Measurements from ENCODE around the gene PTPRN2. TPM values are rescaled to one million over a fixed set of nuclear protein-coding genes. Genes with fewer than 3 reads are reported as not detected.

Gene PTPRN2
- total RNA-seq, 1 experiment from 2014 or later: 2.1 TPM

DNA sequence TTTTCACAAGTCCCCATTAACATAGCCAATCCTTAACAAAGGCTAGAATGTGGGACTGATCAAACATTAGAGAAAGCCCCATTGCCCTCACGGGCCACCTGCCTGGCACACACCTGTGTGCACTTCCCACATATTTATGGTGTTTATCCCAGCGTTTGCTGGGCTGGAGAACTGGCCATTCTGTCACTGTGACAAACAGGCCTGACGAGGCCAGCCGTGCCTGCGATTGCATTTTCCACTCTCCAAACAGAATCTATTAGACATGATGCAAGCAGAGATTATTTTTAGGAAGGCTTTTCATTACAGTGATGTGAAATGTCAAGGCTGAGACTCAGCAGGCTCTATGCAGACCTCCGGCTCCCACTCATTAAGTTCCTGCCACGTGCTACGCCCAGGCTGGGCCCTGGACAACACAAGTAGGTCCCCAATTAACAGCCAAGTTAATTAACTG lies 20.4 kb downstream of the PTPRN2 start:
- H4K20me1 ChIP-seq (ENCODE audit: insufficient read depth): no peaks in the 10 kb centered on the region
- no peaks in the 10 kb centered on the region for H3K36me3 ChIP-seq (ENCODE audit: control insufficient read depth in 1 of 2, insufficient read depth in 2 of 2, low read length in 2 of 2)
- ATAC-seq (no peak), DNase-seq (ENCODE audit: low read depth, low spot score) (no peak)
- TF ChIP-seq SRF (IDR thresholded peaks at IDR 0.05; ENCODE audit: low read depth) (no peak), FOSL1 (IDR thresholded peaks at IDR 0.05; ENCODE audit: low read depth) (no peak), ELF1 (IDR thresholded peaks at IDR 0.05; ENCODE audit: borderline replicate concordance, low read depth) (no peak), EZH2 (IDR thresholded peaks at IDR 0.05) (no peak), CBX3 (IDR thresholded peaks at IDR 0.05; ENCODE audit: low read depth) (no peak), SIN3A (IDR thresholded peaks at IDR 0.05; ENCODE audit: low read depth) (no peak), EGR1 (IDR thresholded peaks at IDR 0.05; ENCODE audit: low read depth) (no peak), EZH2phosphoT487 (IDR thresholded peaks at IDR 0.05; ENCODE audit: borderline replicate concordance) (no peak), POLR2AphosphoS5 (IDR thresholded peaks at IDR 0.05; ENCODE audit: low read depth, low read length) (no peak), RAD21 (IDR thresholded peaks at IDR 0.05; ENCODE audit: low read depth) (no peak), POLR2A (IDR thresholded peaks at IDR 0.05; ENCODE audit: borderline replicate concordance, extremely low read depth, insufficient read depth, insufficient read length) (no peak), YY1 (IDR thresholded peaks at IDR 0.05; ENCODE audit: extremely low read depth, insufficient replicate concordance, low read depth, low read length) (no peak), CEBPB (IDR thresholded peaks at IDR 0.05; ENCODE audit: low read depth) (no peak)
- TF ChIP-seq, protein P1, sequence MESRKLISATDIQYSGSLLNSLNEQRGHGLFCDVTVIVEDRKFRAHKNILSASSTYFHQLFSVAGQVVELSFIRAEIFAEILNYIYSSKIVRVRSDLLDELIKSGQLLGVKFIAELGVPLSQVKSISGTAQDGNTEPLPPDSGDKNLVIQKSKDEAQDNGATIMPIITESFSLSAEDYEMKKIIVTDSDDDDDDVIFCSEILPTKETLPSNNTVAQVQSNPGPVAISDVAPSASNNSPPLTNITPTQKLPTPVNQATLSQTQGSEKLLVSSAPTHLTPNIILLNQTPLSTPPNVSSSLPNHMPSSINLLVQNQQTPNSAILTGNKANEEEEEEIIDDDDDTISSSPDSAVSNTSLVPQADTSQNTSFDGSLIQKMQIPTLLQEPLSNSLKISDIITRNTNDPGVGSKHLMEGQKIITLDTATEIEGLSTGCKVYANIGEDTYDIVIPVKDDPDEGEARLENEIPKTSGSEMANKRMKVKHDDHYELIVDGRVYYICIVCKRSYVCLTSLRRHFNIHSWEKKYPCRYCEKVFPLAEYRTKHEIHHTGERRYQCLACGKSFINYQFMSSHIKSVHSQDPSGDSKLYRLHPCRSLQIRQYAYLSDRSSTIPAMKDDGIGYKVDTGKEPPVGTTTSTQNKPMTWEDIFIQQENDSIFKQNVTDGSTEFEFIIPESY (IDR thresholded peaks at IDR 0.05; ENCODE audit: extremely low read depth, insufficient replicate concordance, low read length): no peak
- TF ChIP-seq, protein P2, sequence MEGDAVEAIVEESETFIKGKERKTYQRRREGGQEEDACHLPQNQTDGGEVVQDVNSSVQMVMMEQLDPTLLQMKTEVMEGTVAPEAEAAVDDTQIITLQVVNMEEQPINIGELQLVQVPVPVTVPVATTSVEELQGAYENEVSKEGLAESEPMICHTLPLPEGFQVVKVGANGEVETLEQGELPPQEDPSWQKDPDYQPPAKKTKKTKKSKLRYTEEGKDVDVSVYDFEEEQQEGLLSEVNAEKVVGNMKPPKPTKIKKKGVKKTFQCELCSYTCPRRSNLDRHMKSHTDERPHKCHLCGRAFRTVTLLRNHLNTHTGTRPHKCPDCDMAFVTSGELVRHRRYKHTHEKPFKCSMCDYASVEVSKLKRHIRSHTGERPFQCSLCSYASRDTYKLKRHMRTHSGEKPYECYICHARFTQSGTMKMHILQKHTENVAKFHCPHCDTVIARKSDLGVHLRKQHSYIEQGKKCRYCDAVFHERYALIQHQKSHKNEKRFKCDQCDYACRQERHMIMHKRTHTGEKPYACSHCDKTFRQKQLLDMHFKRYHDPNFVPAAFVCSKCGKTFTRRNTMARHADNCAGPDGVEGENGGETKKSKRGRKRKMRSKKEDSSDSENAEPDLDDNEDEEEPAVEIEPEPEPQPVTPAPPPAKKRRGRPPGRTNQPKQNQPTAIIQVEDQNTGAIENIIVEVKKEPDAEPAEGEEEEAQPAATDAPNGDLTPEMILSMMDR (IDR thresholded peaks at IDR 0.05 in 2 of 3, conservative IDR thresholded peaks at IDR 0.05 in 1 of 3; ENCODE audit: borderline replicate concordance in 1 of 3, insufficient read depth in 1 of 3, low read depth in 2 of 3, low read length in 2 of 3): no peak
- TF ChIP-seq, protein P3, sequence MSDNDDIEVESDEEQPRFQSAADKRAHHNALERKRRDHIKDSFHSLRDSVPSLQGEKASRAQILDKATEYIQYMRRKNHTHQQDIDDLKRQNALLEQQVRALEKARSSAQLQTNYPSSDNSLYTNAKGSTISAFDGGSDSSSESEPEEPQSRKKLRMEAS (IDR thresholded peaks at IDR 0.05): no peak
- H3K27ac ChIP-seq (ENCODE audit: low read depth, low read length): no peak overlapping the region
- no peaks in the 10 kb centered on the region for H3K9me3 ChIP-seq (ENCODE audit: control insufficient read depth in 1 of 2, insufficient read depth in 1 of 2, low read depth in 1 of 2, low read length in 2 of 2)
- intact Hi-C loops (cut with micrococcal nuclease): no loop called here
- H3K4me2 ChIP-seq (ENCODE audit: low read length): no peak overlapping the region
- H3K79me2 ChIP-seq (ENCODE audit: insufficient read depth, low read length): no peaks in the 10 kb centered on the region
- no TSS peak for BruUV-seq (replicated peaks)
- H3K9ac ChIP-seq (ENCODE audit: low read length): no peak overlapping the region
- peaks cover 12% of the 10 kb centered on the region for H3K27me3 ChIP-seq (ENCODE audit: insufficient read depth, low read length)
- no peaks in the 10 kb centered on the region for H3K4me1 ChIP-seq (ENCODE audit: control insufficient read depth in 1 of 2, insufficient read depth in 2 of 2, low read length in 2 of 2)
- ChIA-PET RAD21 (ENCODE audit: low non-redundant PET in 1 of 2, low total read pairs in 2 of 2, uncharacterized antibody in 2 of 2, unreplicated experiment in 2 of 2) (no interaction called here), CTCF (no interaction called here), POLR2A (no interaction called here)
- H3K9me2 ChIP-seq (ENCODE audit: insufficient read depth): no peaks in the 10 kb centered on the region
- H3K4me3 ChIP-seq (replicated peaks in 1 of 2; ENCODE audit: low read depth in 1 of 2, low read length in 2 of 2): no peak overlapping the region
- H2AFZ ChIP-seq (ENCODE audit: low read depth, low read length, poor library complexity, severe bottlenecking): no peak overlapping the region
